Hepatocyte (in vitro differentiated cells): ENCODE measurements around the gene NDUFS7.

Experiments
- EZH2 ChIP-seq: fragments of 200-600 bp; sonication (generic); IDR thresholded peaks from 2 replicates; pipeline ENCODE4 v1.6.1; 2016; ENCODE audit warnings: antibody characterized with exemption, mild to moderate bottlenecking, borderline replicate concordance
- TF ChIP-seq, protein P1 (sequence below): fragments of 200-600 bp; sonication (generic); IDR thresholded peaks from 2 replicates; pipeline ENCODE4 v1.5.1; 2016; ENCODE audit warnings: antibody characterized with exemption, mild to moderate bottlenecking; ENCODE audit not compliant: poor library complexity

DNA sequence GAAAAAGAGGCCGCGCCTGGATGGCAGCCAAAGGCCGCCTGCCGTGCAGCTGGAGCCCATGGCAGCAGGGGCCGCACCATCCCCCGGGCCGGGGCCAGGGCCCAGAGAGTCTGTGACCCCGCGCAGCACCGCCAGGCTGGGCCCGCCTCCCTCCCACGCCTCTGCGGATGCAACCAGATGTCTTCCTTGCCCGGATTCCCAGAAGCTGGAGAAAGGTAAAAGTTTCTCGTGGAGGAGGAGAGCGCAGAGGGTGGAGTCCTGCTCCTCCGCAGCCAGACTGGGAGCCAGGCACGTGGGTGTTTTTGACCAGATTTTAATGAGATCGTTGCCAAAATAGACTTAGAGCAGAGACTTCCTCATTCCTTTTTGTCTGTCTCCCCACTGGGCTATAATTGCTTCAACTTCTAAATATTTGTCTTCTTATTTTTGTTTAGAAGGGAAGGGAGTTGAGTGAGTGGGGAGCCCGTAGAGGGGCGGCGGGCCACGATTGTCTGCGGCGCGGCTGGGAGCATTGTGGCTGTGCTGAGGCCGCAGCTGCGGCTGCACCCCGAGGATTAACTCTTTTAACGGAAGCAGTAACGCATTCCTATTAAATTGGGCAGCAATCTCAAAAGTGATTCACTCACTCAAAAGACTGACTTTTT lies 22.8 kb upstream of the NDUFS7 start:
- TF ChIP-seq, protein P1, sequence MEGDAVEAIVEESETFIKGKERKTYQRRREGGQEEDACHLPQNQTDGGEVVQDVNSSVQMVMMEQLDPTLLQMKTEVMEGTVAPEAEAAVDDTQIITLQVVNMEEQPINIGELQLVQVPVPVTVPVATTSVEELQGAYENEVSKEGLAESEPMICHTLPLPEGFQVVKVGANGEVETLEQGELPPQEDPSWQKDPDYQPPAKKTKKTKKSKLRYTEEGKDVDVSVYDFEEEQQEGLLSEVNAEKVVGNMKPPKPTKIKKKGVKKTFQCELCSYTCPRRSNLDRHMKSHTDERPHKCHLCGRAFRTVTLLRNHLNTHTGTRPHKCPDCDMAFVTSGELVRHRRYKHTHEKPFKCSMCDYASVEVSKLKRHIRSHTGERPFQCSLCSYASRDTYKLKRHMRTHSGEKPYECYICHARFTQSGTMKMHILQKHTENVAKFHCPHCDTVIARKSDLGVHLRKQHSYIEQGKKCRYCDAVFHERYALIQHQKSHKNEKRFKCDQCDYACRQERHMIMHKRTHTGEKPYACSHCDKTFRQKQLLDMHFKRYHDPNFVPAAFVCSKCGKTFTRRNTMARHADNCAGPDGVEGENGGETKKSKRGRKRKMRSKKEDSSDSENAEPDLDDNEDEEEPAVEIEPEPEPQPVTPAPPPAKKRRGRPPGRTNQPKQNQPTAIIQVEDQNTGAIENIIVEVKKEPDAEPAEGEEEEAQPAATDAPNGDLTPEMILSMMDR = no peak
- no peak for TF ChIP-seq EZH2
